Fibroblast of lung (primary cell): ENCODE measurements around the gene HUS1B. TPM values are rescaled to one million over a fixed set of nuclear protein-coding genes. Genes with fewer than 3 reads are reported as not detected.

Experiments used
- DNase-seq, 2 donors: peaks; one replicate each; pipeline versions ENCODE4 v3.0.0 to v3.0.0-alpha.2; 2010; ENCODE audit warnings: low read depth in 2 of 2
- H2AFZ ChIP-seq: 2 replicates; pipeline ENCODE4 v1.5.1; 2012; ENCODE audit warnings: low read length, control low read depth, inconsistent platforms
- H3K27ac ChIP-seq: 2 replicates; pipeline ENCODE4 v1.5.1; 2011; ENCODE audit warnings: low read length, control low read depth; ENCODE audit not compliant: insufficient read depth
- H3K27me3 ChIP-seq: 2 replicates; pipeline ENCODE4 v1.5.1; 2011; ENCODE audit warnings: mild to moderate bottlenecking, low read length; ENCODE audit not compliant: control insufficient read depth, insufficient read depth
- H3K36me3 ChIP-seq: 2 replicates; pipeline ENCODE4 v1.5.1; 2011; ENCODE audit warnings: low read length; ENCODE audit not compliant: control insufficient read depth, insufficient read depth
- H3K4me1 ChIP-seq: 2 replicates; pipeline ENCODE4 v1.5.1; 2011; ENCODE audit warnings: low read length; ENCODE audit not compliant: control insufficient read depth, insufficient read depth; ENCODE audit errors: extremely low read depth
- H3K4me2 ChIP-seq: 2 replicates; pipeline ENCODE4 v1.5.1; 2011; ENCODE audit warnings: low read length, control low read depth; ENCODE audit not compliant: insufficient read depth; ENCODE audit errors: extremely low read depth
- H3K4me3 ChIP-seq, 4 experiments: fragments of 200-600 bp in 1 of 4; sonication (generic) in 1 of 4; replicated peaks in 1 of 4; 2 replicates each; pipeline ENCODE4 v1.5.1; 2011 to 2016; ENCODE audit warnings: low read length in 4 of 4, low read depth in 3 of 4, mild to moderate bottlenecking in 3 of 4, control low read depth in 2 of 4, inconsistent platforms in 1 of 4, mixed read lengths in 1 of 4; ENCODE audit not compliant: insufficient read depth in 1 of 4; ENCODE audit errors: control extremely low read depth in 1 of 4
- H3K79me2 ChIP-seq: 2 replicates; pipeline ENCODE4 v1.5.1; 2012; ENCODE audit warnings: mild to moderate bottlenecking, low read length, inconsistent platforms; ENCODE audit not compliant: control insufficient read depth, insufficient read depth
- H3K9ac ChIP-seq: 2 replicates; pipeline ENCODE4 v1.5.1; 2011; ENCODE audit warnings: mild to moderate bottlenecking, low read length, control low read depth; ENCODE audit not compliant: insufficient read depth
- H3K9me3 ChIP-seq: 2 replicates; pipeline ENCODE4 v1.5.1; 2012; ENCODE audit warnings: low read depth, low read length; ENCODE audit not compliant: control insufficient read depth, insufficient read depth
- H4K20me1 ChIP-seq: 2 replicates; pipeline ENCODE4 v1.5.1; 2011; ENCODE audit warnings: low read length; ENCODE audit not compliant: control insufficient read depth, insufficient read depth; ENCODE audit errors: extremely low read depth
- CTCF ChIP-seq, 2 donors: IDR thresholded peaks in 1 of 2; conservative IDR thresholded peaks in 1 of 2; 1 replicate in 1 of 2; 2 replicates in 1 of 2; pipeline ENCODE4 v1.5.1; 2011 to 2012; ENCODE audit warnings: low read length in 2 of 2, control low read depth in 1 of 2, inconsistent platforms in 1 of 2, low read depth in 1 of 2, mild to moderate bottlenecking in 1 of 2
- EZH2 ChIP-seq: IDR thresholded peaks from 2 replicates; pipeline ENCODE4 v1.5.1; 2012; ENCODE audit warnings: low read length, control low read depth, mild to moderate bottlenecking; ENCODE audit errors: missing control alignments
- polyA plus RNA-seq, 2 donors: library from polyadenylated mRNA; depleted of rRNA in 1 of 2; stranded (reverse) in 1 of 2; unstranded in 1 of 2; fragments of >200 nt; gene quantifications; 2 replicates each; pipeline ENCODE4 v1.2.1, GENCODE V29; 2011 to 2012; ENCODE audit warnings: missing spikeins in 1 of 2
- total RNA-seq: library from RNA; depleted of rRNA; stranded (reverse); fragments of >200 nt; gene quantifications from 2 replicates; pipeline ENCODE4 v1.2.1, GENCODE V29; 2014

HUS1B gene
- total and polyA plus RNA-seq, 2 donors (not counting 1 experiment from before 2014, with no cell fraction given), result 0.08 to 1.2 TPM

- no peaks in the 10 kb centered on the region for H3K36me3 ChIP-seq
- peaks cover 6% of the 10 kb centered on the region for H3K4me1 ChIP-seq
- peak; percentile 19 to 75 for DNase-seq
- peak overlapping the region; percentile 31 for H2AFZ ChIP-seq
- H3K27me3 ChIP-seq, result no peaks in the 10 kb centered on the region
- TF ChIP-seq CTCF (conservative IDR thresholded peaks at IDR 0.05 in 1 of 2, IDR thresholded peaks at IDR 0.05 in 1 of 2; ENCODE audit: low read depth in 1 of 2, low read length in 2 of 2) (peak; percentile 33 to 42), EZH2 (no peak)
- H3K4me2 ChIP-seq, result peak overlapping the region; percentile 83
- H3K9me3 ChIP-seq, result no peaks in the 10 kb centered on the region
- peak overlapping the region in 1 of 4 experiments; percentile 11 for H3K4me3 ChIP-seq
- no peaks in the 10 kb centered on the region for H4K20me1 ChIP-seq
- H3K79me2 ChIP-seq, result no peaks in the 10 kb centered on the region
- no peak overlapping the region for H3K9ac ChIP-seq
- H3K27ac ChIP-seq, result peak overlapping the region; percentile 31
Observed at GRCh38 chr6:624979-625378, 31.9 kb downstream of the HUS1B start.

- H4K20me1 ChIP-seq, result no peaks in the 10 kb centered on the region
- H3K27me3 ChIP-seq, result no peaks in the 10 kb centered on the region
- H2AFZ ChIP-seq, result no peak overlapping the region
- H3K9ac ChIP-seq, result no peak overlapping the region
- no peak for DNase-seq
- H3K9me3 ChIP-seq, result no peaks in the 10 kb centered on the region
- peaks cover 6% of the 10 kb centered on the region for H3K4me1 ChIP-seq
- H3K4me3 ChIP-seq, result no peak overlapping the region
- no peaks in the 10 kb centered on the region for H3K79me2 ChIP-seq
- H3K27ac ChIP-seq, result no peak overlapping the region
- peaks cover 1% of the 10 kb centered on the region for H3K36me3 ChIP-seq
- no peak for TF ChIP-seq EZH2
- no peak for TF ChIP-seq CTCF (conservative IDR thresholded peaks at IDR 0.05 in 1 of 2, IDR thresholded peaks at IDR 0.05 in 1 of 2; ENCODE audit: low read depth in 1 of 2, low read length in 2 of 2)
- H3K4me2 ChIP-seq, result no peak overlapping the region
Observed at GRCh38 chr6:622462-622861, 34.4 kb downstream of the HUS1B start.

GRCh38 chr6:621931-622330 is 35.0 kb downstream of the HUS1B start:
- H3K27ac ChIP-seq, result no peak overlapping the region
- peaks cover 6% of the 10 kb centered on the region for H3K4me1 ChIP-seq
- H4K20me1 ChIP-seq, result no peaks in the 10 kb centered on the region
- no peaks in the 10 kb centered on the region for H3K79me2 ChIP-seq
- H3K4me2 ChIP-seq, result no peak overlapping the region
- no peak overlapping the region for H3K4me3 ChIP-seq
- H3K9ac ChIP-seq, result no peak overlapping the region
- no peak for DNase-seq
- no peak overlapping the region for H2AFZ ChIP-seq
- TF ChIP-seq EZH2 (no peak), CTCF (conservative IDR thresholded peaks at IDR 0.05 in 1 of 2, IDR thresholded peaks at IDR 0.05 in 1 of 2; ENCODE audit: low read depth in 1 of 2, low read length in 2 of 2) (no peak)
- H3K27me3 ChIP-seq, result no peaks in the 10 kb centered on the region
- H3K9me3 ChIP-seq, result no peaks in the 10 kb centered on the region
- H3K36me3 ChIP-seq, result peaks cover 2% of the 10 kb centered on the region
